Thyroid gland (tissue), 4 donors: ENCODE measurements around the gene TMEM196. TPM values are rescaled to one million over a fixed set of nuclear protein-coding genes. Genes with fewer than 3 reads are reported as not detected.
A peak's percentile ranks its signal among the peaks of the same experiment; 100 is the strongest.

ENCODE experiments used
- DNase-seq, 2 donors: peaks; one replicate each; pipeline ENCODE4 v3.0.0-alpha.2; 2019
- H3K27ac ChIP-seq, 3 donors: fragments of 200-600 bp; sonication (generic); 1 replicate in 2 of 3; 2 replicates in 1 of 3; pipeline ENCODE4 v1.5.1; 2016 to 2019; ENCODE audit warnings: mild to moderate bottlenecking in 1 of 3, moderate library complexity in 1 of 3
- H3K27me3 ChIP-seq: fragments of 200-600 bp; sonication (generic); one replicate; pipeline ENCODE4 v1.5.1; 2019
- H3K36me3 ChIP-seq, 2 donors: fragments of 200-600 bp; sonication (generic); one replicate each; pipeline ENCODE4 v1.5.1; 2016 to 2019
- H3K4me1 ChIP-seq, 2 donors: fragments of 200-600 bp; sonication (generic); one replicate each; pipeline ENCODE4 v1.5.1; 2017 to 2019
- H3K4me3 ChIP-seq, 3 donors: fragments of 200-600 bp; sonication (generic); replicated peaks in 1 of 3; 1 replicate in 2 of 3; 2 replicates in 1 of 3; pipeline ENCODE4 v1.5.1; 2016; ENCODE audit warnings: mild to moderate bottlenecking in 1 of 3
- H3K9me3 ChIP-seq: fragments of 200-600 bp; sonication (generic); one replicate; pipeline ENCODE4 v1.5.1; 2017
- POLR2A ChIP-seq, 2 donors: fragments of 450-650 bp; IDR thresholded peaks; one replicate each; pipeline ENCODE4 v1.6.1; 2017; ENCODE audit warnings: antibody characterized with exemption in 2 of 2, mild to moderate bottlenecking in 2 of 2, moderate library complexity in 1 of 2
- whole genome bisulfite sequencing, 2 donors: methylation state at CpG; one replicate each; pipeline ENCODE4 v1.1.5; 2017; 5-methylcytosine and 5-hydroxymethylcytosine counted together
- intact Hi-C: fragments of 100-400 bp; cut with DNase I; formaldehyde crosslinking; loops from one replicate; pipeline ENCODE4 v1.15.1; 2023
- total RNA-seq, 4 donors: library from RNA; depleted of rRNA; stranded (reverse); fragments of >200 nt; gene quantifications; one replicate each; pipeline ENCODE4 v1.2.3, GENCODE V29; 2016
- TF ChIP-seq, protein P1 (sequence below), 6 experiments: fragments of 200-600 bp in 3 of 6; fragments of 450-650 bp in 3 of 6; sonication (generic) in 3 of 6; IDR thresholded peaks; one replicate each; pipeline ENCODE4 v1.5.1; 2016 to 2019; ENCODE audit warnings: antibody characterized with exemption in 6 of 6, mild to moderate bottlenecking in 2 of 6, inconsistent platforms in 1 of 6, moderate library complexity in 1 of 6

TMEM196 gene
- total RNA-seq, 4 donors from 2014 or later: not detected

DNA sequence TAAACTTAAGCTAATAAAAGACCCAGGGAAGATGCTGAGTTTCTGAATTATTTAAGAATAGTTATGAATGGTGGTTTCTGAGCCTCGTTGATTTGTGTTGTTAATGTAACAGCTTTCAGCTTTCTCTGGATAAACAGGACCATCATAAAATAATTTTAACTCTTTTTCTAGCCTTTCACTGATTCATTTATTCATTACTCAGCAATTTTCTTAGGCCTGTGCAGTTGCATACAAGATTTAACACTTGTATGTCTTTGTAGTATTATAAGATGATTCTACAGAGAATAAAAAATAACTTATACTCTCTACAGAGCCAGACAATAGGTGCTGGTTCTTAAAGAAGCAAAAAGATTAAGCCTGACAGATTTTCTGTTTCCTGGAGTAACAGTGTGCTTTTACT lies 29.3 kb downstream of the TMEM196 start:
- TF ChIP-seq, protein P1, sequence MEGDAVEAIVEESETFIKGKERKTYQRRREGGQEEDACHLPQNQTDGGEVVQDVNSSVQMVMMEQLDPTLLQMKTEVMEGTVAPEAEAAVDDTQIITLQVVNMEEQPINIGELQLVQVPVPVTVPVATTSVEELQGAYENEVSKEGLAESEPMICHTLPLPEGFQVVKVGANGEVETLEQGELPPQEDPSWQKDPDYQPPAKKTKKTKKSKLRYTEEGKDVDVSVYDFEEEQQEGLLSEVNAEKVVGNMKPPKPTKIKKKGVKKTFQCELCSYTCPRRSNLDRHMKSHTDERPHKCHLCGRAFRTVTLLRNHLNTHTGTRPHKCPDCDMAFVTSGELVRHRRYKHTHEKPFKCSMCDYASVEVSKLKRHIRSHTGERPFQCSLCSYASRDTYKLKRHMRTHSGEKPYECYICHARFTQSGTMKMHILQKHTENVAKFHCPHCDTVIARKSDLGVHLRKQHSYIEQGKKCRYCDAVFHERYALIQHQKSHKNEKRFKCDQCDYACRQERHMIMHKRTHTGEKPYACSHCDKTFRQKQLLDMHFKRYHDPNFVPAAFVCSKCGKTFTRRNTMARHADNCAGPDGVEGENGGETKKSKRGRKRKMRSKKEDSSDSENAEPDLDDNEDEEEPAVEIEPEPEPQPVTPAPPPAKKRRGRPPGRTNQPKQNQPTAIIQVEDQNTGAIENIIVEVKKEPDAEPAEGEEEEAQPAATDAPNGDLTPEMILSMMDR (IDR thresholded peaks at IDR 0.05): no peak
- TF ChIP-seq POLR2A (IDR thresholded peaks at IDR 0.05): no peak
- Histone ChIP-seq H3K9me3 (no peaks in the 10 kb centered on the region), H3K36me3 (no peaks in the 10 kb centered on the region), H3K4me3 (no peak overlapping the region), H3K27me3 (no peaks in the 10 kb centered on the region), H3K4me1 (no peaks in the 10 kb centered on the region), H3K27ac (no peak overlapping the region)
- 42 to 46% methylated on average over 1 of the region's 1 CpG for WGBS, 2 donors
- DNase-seq: no peak
- intact Hi-C loops: no loop called here

DNA sequence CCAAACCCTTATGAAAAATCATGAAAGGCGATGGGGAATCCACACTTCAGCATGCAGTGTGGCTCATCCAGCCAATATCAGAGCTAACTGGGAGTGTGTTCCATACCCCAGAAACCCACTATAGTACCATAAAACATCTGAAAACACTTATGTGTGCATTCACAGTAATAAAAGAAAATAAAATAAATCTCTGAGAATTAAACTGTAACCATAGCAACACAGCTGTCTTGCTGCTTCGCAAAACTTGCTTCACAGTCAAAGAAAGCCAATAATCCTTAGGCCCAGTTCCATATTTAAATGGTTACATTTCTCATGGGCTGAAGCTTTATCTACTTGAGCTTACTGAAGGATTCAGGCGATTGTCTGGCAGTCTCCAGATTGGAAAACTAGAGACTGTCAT lies 44.7 kb downstream of the TMEM196 start:
- WGBS, 2 donors: 82 to 84% methylated on average over 3 of the region's 3 CpGs
- H3K4me3 ChIP-seq: no peak overlapping the region
- H3K4me1 ChIP-seq: no peaks in the 10 kb centered on the region
- H3K27ac ChIP-seq: no peak overlapping the region
- no peaks in the 10 kb centered on the region for H3K36me3 ChIP-seq
- no peaks in the 10 kb centered on the region for H3K9me3 ChIP-seq
- intact Hi-C loops: no loop called here
- H3K27me3 ChIP-seq: no peaks in the 10 kb centered on the region
- no peak for DNase-seq
- TF ChIP-seq, protein P1 (IDR thresholded peaks at IDR 0.05): no peak
- TF ChIP-seq POLR2A (IDR thresholded peaks at IDR 0.05): no peak

DNA sequence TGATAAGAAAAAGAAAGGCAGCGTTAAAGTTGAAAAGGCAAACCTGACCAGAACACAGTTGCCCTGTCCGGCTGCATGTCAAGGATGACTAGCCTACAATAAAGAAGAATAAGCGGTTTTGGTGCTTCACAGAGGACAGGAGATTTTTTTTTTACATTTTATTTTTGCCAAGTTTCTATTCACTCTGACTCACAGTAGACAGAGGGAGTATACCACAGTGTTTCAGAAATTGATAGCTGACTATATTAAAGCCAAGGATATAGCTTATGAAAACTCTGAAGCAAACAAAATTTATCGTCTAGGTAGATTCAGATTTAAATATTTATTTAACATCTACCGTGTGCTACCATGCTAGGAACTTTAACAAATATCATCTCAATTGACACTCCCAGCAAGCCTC lies 47.6 kb downstream of the TMEM196 start:
- H3K4me1 ChIP-seq: no peaks in the 10 kb centered on the region
- WGBS, 2 donors: 79 to 85% methylated on average over 5 of the region's 5 CpGs

DNA sequence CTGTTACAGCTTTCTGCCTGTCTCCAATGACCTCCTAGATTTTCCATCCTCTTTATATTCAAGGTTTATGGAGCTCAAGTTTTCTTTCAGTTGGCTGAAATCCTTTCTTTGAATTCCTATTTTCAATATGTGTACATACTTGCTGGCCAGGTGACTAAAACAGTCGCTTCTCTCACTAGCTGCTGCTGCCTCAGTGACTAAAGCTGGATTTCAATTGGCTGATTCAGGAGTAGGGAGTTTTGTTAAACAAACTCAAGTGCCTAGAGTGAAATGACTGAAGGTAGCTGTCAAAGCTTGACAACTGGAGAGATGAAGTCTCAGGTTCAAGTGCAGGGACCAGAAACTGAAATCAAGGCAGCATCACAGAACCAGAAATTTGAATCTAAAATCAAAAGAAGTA lies 57.9 kb downstream of the TMEM196 start:
- intact Hi-C loops: no loop called here
- TF ChIP-seq POLR2A (IDR thresholded peaks at IDR 0.05): no peak
- TF ChIP-seq, protein P1 (IDR thresholded peaks at IDR 0.05): no peak
- DNase-seq: no peak
- no peaks in the 10 kb centered on the region for H3K4me1 ChIP-seq
- H3K4me3 ChIP-seq: no peak overlapping the region
- no peak overlapping the region for H3K27ac ChIP-seq
- no peaks in the 10 kb centered on the region for H3K36me3 ChIP-seq
- 16 to 29% methylated on average over 1 of the region's 1 CpG for WGBS, 2 donors
- no peaks in the 10 kb centered on the region for H3K9me3 ChIP-seq
- H3K27me3 ChIP-seq: no peaks in the 10 kb centered on the region

More for the DNA sequence above, 47.6 kb downstream of the TMEM196 start:
- no peak overlapping the region for H3K27ac ChIP-seq
- no peak for DNase-seq
- H3K36me3 ChIP-seq: no peaks in the 10 kb centered on the region
- H3K27me3 ChIP-seq: no peaks in the 10 kb centered on the region
- intact Hi-C loops: no loop called here
- no peak overlapping the region for H3K4me3 ChIP-seq
- TF ChIP-seq, protein P1 (IDR thresholded peaks at IDR 0.05): no peak
- no peak for TF ChIP-seq POLR2A (IDR thresholded peaks at IDR 0.05)
- H3K9me3 ChIP-seq: no peaks in the 10 kb centered on the region

DNA sequence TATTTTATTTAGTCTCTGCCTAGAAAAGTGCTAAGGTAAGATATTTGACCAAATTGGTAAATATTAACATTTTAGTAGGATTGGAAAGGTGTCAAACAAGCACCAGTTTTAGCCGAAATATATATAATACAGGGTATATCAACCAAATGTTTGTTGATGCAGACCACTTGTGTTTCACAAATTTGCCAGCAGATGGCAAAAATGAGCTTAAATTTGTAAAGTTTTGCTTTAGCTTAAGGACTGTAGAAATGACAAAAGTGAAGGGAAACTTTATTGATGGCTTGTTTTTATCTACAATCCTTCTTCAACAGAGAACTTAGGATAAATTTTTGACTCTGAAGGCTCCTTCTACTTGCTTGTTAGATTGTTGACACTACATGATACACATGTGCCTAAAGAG lies 59.7 kb downstream of the TMEM196 start:
- no peaks in the 10 kb centered on the region for H3K27me3 ChIP-seq
- peaks cover 4 to 5% of the 10 kb centered on the region in 2 donors for H3K4me1 ChIP-seq
- H3K4me3 ChIP-seq: no peak overlapping the region
- peak; percentile 18 to 25 for DNase-seq
- H3K9me3 ChIP-seq: no peaks in the 10 kb centered on the region
- 56 to 63% methylated on average over 1 of the region's 1 CpG for WGBS, 2 donors
- intact Hi-C loops: loop anchor here (5.0 kb wide), 1 partner anchor 884 kb away; no protein-coding TSS in a partner anchor
- H3K27ac ChIP-seq: no peak overlapping the region
- TF ChIP-seq, protein P1 (IDR thresholded peaks at IDR 0.05): peak in 5 of 6 experiments; percentile 19 to 65 (median 53)
- no peak for TF ChIP-seq POLR2A (IDR thresholded peaks at IDR 0.05)
- H3K36me3 ChIP-seq: no peaks in the 10 kb centered on the region
